PC-3 (cell line): ENCODE data around the gene ANTXR1.

Experiments used
- CTCF ChIP-seq: fragments of 300-600 bp; sonication (generic); conservative IDR thresholded peaks from 2 replicates; pipeline ENCODE4 v1.5.1; 2017; ENCODE audit warnings: antibody characterized with exemption, low read depth, mild to moderate bottlenecking, low read length
- EZH2 ChIP-seq: fragments of 300-600 bp; sonication (generic); IDR thresholded peaks from one replicate; pipeline ENCODE4 v1.6.1; 2017; ENCODE audit warnings: antibody characterized with exemption, mild to moderate bottlenecking, low read length; ENCODE audit not compliant: unreplicated experiment
- EZH2phosphoT487 ChIP-seq: fragments of 300-600 bp; sonication (generic); IDR thresholded peaks from 2 replicates; pipeline ENCODE4 v1.6.1; 2018; ENCODE audit warnings: mild to moderate bottlenecking, antibody characterized with exemption, low read length, borderline replicate concordance

GRCh38 chr2:69171897-69172525 lies 159.0 kb downstream of the ANTXR1 start:
- TF ChIP-seq CTCF (no peak), EZH2phosphoT487 (no peak), EZH2 (no peak)
